ENCODE data around the gene ZNF587B. TPM values are rescaled to one million over a fixed set of nuclear protein-coding genes. Genes with fewer than 3 reads are reported as not detected.

ZNF587B gene
- total RNA-seq, 1 experiment from 2014 or later = 43.2 TPM

GRCh38 chr19:57818378-57818777, 11.7 kb upstream of the ZNF587B start (continued):
- TF ChIP-seq ZNF671 (CRISPR knock-in tag; IDR thresholded peaks at IDR 0.05) (no peak), ZNF416 (CRISPR knock-in tag; IDR thresholded peaks at IDR 0.05) (no peak), NR3C1 (CRISPR knock-in tag; conservative IDR thresholded peaks at IDR 0.05; ENCODE audit: low read depth) (no peak)
- TF ChIP-seq, protein P1, sequence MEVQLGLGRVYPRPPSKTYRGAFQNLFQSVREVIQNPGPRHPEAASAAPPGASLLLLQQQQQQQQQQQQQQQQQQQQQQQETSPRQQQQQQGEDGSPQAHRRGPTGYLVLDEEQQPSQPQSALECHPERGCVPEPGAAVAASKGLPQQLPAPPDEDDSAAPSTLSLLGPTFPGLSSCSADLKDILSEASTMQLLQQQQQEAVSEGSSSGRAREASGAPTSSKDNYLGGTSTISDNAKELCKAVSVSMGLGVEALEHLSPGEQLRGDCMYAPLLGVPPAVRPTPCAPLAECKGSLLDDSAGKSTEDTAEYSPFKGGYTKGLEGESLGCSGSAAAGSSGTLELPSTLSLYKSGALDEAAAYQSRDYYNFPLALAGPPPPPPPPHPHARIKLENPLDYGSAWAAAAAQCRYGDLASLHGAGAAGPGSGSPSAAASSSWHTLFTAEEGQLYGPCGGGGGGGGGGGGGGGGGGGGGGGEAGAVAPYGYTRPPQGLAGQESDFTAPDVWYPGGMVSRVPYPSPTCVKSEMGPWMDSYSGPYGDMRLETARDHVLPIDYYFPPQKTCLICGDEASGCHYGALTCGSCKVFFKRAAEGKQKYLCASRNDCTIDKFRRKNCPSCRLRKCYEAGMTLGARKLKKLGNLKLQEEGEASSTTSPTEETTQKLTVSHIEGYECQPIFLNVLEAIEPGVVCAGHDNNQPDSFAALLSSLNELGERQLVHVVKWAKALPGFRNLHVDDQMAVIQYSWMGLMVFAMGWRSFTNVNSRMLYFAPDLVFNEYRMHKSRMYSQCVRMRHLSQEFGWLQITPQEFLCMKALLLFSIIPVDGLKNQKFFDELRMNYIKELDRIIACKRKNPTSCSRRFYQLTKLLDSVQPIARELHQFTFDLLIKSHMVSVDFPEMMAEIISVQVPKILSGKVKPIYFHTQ (CRISPR knock-in tag; IDR thresholded peaks at IDR 0.05) = no peak

GRCh38 chr19:57819475-57820148, 10.5 kb upstream of the ZNF587B start:
- peaks cover 13% of the 10 kb centered on the region for H3K36me3 Mint-ChIP-seq
- peaks cover 60% of the 10 kb centered on the region for H3K4me1 Mint-ChIP-seq
- ATAC-seq (peak; percentile 79), DNase-seq (ENCODE audit: low spot score) (peak; percentile 78)
- peak overlapping the region; percentile 97 for H3K4me3 Mint-ChIP-seq
- CTCF ChIA-PET = interaction anchor here (0.6 to 2.6 kb wide), 9 partner anchors 9 to 116 kb away, joined by 3 to 12 read pairs (median 5); partner anchors contain the start of genes ZNF154, ZNF418, ZNF586 and ZNF587B
- POLR2A ChIA-PET = interaction anchor here (0.6 to 2.3 kb wide), 10 partner anchors 11 to 116 kb away, joined by 3 to 10 read pairs (median 4); partner anchors contain the start of genes ZNF154, ZNF418, ZNF586 and ZNF587B
- no peaks in the 10 kb centered on the region for H3K9me3 Mint-ChIP-seq
- no peaks in the 10 kb centered on the region for H3K27me3 Mint-ChIP-seq (ENCODE audit: low read depth)
- peak overlapping the region; percentile 96 for H3K27ac Mint-ChIP-seq
- TF ChIP-seq ZNF396 (CRISPR knock-in tag; IDR thresholded peaks at IDR 0.05; ENCODE audit: borderline replicate concordance) (no peak), MXD4 (CRISPR knock-in tag; IDR thresholded peaks at IDR 0.05; ENCODE audit: borderline replicate concordance) (no peak), FOXJ3 (CRISPR knock-in tag; IDR thresholded peaks at IDR 0.05; ENCODE audit: borderline replicate concordance) (no peak), MLX (CRISPR knock-in tag; IDR thresholded peaks at IDR 0.05) (no peak), STAT6 (CRISPR knock-in tag; conservative IDR thresholded peaks at IDR 0.05; ENCODE audit: low read depth) (no peak), OVOL2 (CRISPR knock-in tag; IDR thresholded peaks at IDR 0.05; ENCODE audit: borderline replicate concordance) (no peak), CBFB (CRISPR knock-in tag; IDR thresholded peaks at IDR 0.05; ENCODE audit: low read depth) (no peak), IRF1 (CRISPR knock-in tag; IDR thresholded peaks at IDR 0.05) (no peak), FOXP4 (CRISPR knock-in tag; IDR thresholded peaks at IDR 0.05) (peak; percentile 16; the same call in 1 of the 2 replicates), FOXP1 (CRISPR knock-in tag; IDR thresholded peaks at IDR 0.05; ENCODE audit: borderline replicate concordance) (peak; percentile 42; the same call in 1 of the 2 replicates)
- TF ChIP-seq, protein P2, sequence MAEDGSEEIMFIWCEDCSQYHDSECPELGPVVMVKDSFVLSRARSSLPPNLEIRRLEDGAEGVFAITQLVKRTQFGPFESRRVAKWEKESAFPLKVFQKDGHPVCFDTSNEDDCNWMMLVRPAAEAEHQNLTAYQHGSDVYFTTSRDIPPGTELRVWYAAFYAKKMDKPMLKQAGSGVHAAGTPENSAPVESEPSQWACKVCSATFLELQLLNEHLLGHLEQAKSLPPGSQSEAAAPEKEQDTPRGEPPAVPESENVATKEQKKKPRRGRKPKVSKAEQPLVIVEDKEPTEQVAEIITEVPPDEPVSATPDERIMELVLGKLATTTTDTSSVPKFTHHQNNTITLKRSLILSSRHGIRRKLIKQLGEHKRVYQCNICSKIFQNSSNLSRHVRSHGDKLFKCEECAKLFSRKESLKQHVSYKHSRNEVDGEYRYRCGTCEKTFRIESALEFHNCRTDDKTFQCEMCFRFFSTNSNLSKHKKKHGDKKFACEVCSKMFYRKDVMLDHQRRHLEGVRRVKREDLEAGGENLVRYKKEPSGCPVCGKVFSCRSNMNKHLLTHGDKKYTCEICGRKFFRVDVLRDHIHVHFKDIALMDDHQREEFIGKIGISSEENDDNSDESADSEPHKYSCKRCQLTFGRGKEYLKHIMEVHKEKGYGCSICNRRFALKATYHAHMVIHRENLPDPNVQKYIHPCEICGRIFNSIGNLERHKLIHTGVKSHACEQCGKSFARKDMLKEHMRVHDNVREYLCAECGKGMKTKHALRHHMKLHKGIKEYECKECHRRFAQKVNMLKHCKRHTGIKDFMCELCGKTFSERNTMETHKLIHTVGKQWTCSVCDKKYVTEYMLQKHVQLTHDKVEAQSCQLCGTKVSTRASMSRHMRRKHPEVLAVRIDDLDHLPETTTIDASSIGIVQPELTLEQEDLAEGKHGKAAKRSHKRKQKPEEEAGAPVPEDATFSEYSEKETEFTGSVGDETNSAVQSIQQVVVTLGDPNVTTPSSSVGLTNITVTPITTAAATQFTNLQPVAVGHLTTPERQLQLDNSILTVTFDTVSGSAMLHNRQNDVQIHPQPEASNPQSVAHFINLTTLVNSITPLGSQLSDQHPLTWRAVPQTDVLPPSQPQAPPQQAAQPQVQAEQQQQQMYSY (CRISPR knock-in tag; IDR thresholded peaks at IDR 0.05) = no peak
- TF ChIP-seq, protein P3, sequence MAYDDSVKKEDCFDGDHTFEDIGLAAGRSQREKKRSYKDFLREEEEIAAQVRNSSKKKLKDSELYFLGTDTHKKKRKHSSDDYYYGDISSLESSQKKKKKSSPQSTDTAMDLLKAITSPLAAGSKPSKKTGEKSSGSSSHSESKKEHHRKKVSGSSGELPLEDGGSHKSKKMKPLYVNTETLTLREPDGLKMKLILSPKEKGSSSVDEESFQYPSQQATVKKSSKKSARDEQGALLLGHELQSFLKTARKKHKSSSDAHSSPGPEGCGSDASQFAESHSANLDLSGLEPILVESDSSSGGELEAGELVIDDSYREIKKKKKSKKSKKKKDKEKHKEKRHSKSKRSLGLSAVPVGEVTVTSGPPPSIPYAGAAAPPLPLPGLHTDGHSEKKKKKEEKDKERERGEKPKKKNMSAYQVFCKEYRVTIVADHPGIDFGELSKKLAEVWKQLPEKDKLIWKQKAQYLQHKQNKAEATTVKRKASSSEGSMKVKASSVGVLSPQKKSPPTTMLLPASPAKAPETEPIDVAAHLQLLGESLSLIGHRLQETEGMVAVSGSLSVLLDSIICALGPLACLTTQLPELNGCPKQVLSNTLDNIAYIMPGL (CRISPR knock-in tag; IDR thresholded peaks at IDR 0.05) = peak; percentile 70; the same call in 1 of the 2 replicates

All from WTC11 (cell line).